Liver (tissue), 9 donors: ENCODE data around the gene MICAL2. TPM values are rescaled to one million over a fixed set of nuclear protein-coding genes. Genes with fewer than 3 reads are reported as not detected.

Experiments used
- DNase-seq: peaks from one replicate; pipeline ENCODE4 v3.0.0-alpha.2; 2017; ENCODE audit warnings: low spot score
- H3K27ac ChIP-seq, 2 donors: one replicate each; pipeline ENCODE4 v1.7.0; 2013; ENCODE audit warnings: inconsistent platforms in 2 of 2, low read length in 2 of 2, control low read depth in 1 of 2, low read depth in 1 of 2, mild to moderate bottlenecking in 1 of 2
- H3K27me3 ChIP-seq, 4 donors: one replicate each; pipeline versions ENCODE4 v1.6.1 to v1.7.0; 2013; ENCODE audit warnings: low read length in 3 of 4, inconsistent platforms in 1 of 4, mild to moderate bottlenecking in 1 of 4, moderate library complexity in 1 of 4; ENCODE audit not compliant: control insufficient read depth in 4 of 4, insufficient read depth in 4 of 4
- H3K36me3 ChIP-seq, 4 donors: one replicate each; pipeline versions ENCODE4 v1.6.1 to v1.7.0; 2013; ENCODE audit warnings: low read length in 3 of 4, mild to moderate bottlenecking in 3 of 4, low read depth in 1 of 4, moderate library complexity in 1 of 4; ENCODE audit not compliant: control insufficient read depth in 4 of 4, insufficient read depth in 3 of 4
- H3K4me1 ChIP-seq, 4 donors: one replicate each; pipeline versions ENCODE4 v1.6.1 to v1.7.0; 2013; ENCODE audit warnings: low read length in 3 of 4, mild to moderate bottlenecking in 3 of 4, moderate library complexity in 1 of 4; ENCODE audit not compliant: control insufficient read depth in 4 of 4, insufficient read depth in 4 of 4
- H3K4me3 ChIP-seq, 3 donors: one replicate each; pipeline versions ENCODE4 v1.6.1 to v1.7.0; 2013; ENCODE audit warnings: low read length in 3 of 3, control low read depth in 1 of 3, low read depth in 1 of 3, mild to moderate bottlenecking in 1 of 3
- H3K9ac ChIP-seq, 2 donors: one replicate each; pipeline ENCODE4 v1.7.0; 2013; ENCODE audit warnings: low read length in 2 of 2, mild to moderate bottlenecking in 2 of 2, moderate library complexity in 2 of 2, control low read depth in 1 of 2, low read depth in 1 of 2
- H3K9me3 ChIP-seq, 4 donors: one replicate each; pipeline versions ENCODE4 v1.6.1 to v1.7.0; 2013; ENCODE audit warnings: low read length in 3 of 4; ENCODE audit not compliant: control insufficient read depth in 4 of 4
- ATF3 ChIP-seq: IDR thresholded peaks from 2 replicates; pipeline ENCODE4 v1.6.1; 2016; ENCODE audit warnings: antibody characterized with exemption
- CTCF ChIP-seq: fragments of 150-350 bp; IDR thresholded peaks from 2 replicates; pipeline ENCODE4 v1.5.1; 2017; ENCODE audit warnings: improper control_type of control experiment, low read depth, low read length; ENCODE audit not compliant: missing input control
- EGR1 ChIP-seq, 2 donors: IDR thresholded peaks; 2 replicates each; pipeline ENCODE4 v1.6.1; 2016 to 2018; ENCODE audit warnings: antibody characterized with exemption in 2 of 2, low read depth in 2 of 2
- FOXA1 ChIP-seq: IDR thresholded peaks from 2 replicates; pipeline ENCODE4 v1.6.1; 2016; ENCODE audit warnings: antibody characterized with exemption
- FOXA2 ChIP-seq: IDR thresholded peaks from 2 replicates; pipeline ENCODE4 v1.6.1; 2016; ENCODE audit warnings: antibody characterized with exemption
- GABPA ChIP-seq, 2 donors: IDR thresholded peaks in 1 of 2; conservative IDR thresholded peaks in 1 of 2; 2 replicates each; pipeline ENCODE4 v1.6.1; 2016; ENCODE audit warnings: antibody characterized with exemption in 2 of 2, mild to moderate bottlenecking in 1 of 2, moderate library complexity in 1 of 2
- HNF4A ChIP-seq, 2 donors: conservative IDR thresholded peaks; 2 replicates each; pipeline ENCODE4 v1.6.1; 2016; ENCODE audit warnings: antibody characterized with exemption in 2 of 2, mild to moderate bottlenecking in 2 of 2
- HNF4G ChIP-seq: IDR thresholded peaks from 2 replicates; pipeline ENCODE4 v1.6.1; 2016; ENCODE audit warnings: antibody characterized with exemption
- JUND ChIP-seq, 2 donors: IDR thresholded peaks; 2 replicates each; pipeline ENCODE4 v1.6.1; 2016; ENCODE audit warnings: antibody characterized with exemption in 2 of 2
- MAX ChIP-seq: IDR thresholded peaks from 2 replicates; pipeline ENCODE4 v1.6.1; 2016; ENCODE audit warnings: antibody characterized with exemption
- NR2F2 ChIP-seq: IDR thresholded peaks from 2 replicates; pipeline ENCODE4 v1.6.1; 2016; ENCODE audit warnings: antibody characterized with exemption
- RAD21 ChIP-seq, 2 donors: IDR thresholded peaks; 2 replicates each; pipeline ENCODE4 v1.6.1; 2016; ENCODE audit warnings: antibody characterized with exemption in 2 of 2, mild to moderate bottlenecking in 2 of 2
- REST ChIP-seq: IDR thresholded peaks from 2 replicates; pipeline ENCODE4 v1.6.1; 2016; ENCODE audit warnings: antibody characterized with exemption, mild to moderate bottlenecking
- RXRA ChIP-seq, 2 donors: IDR thresholded peaks; 2 replicates each; pipeline ENCODE4 v1.6.1; 2017 to 2018; ENCODE audit warnings: antibody characterized with exemption in 2 of 2, mild to moderate bottlenecking in 1 of 2
- SP1 ChIP-seq: IDR thresholded peaks from 2 replicates; pipeline ENCODE4 v1.6.1; 2018; ENCODE audit warnings: antibody characterized with exemption, mild to moderate bottlenecking
- TAF1 ChIP-seq: conservative IDR thresholded peaks from 2 replicates; pipeline ENCODE4 v1.6.1; 2016; ENCODE audit warnings: antibody characterized with exemption, mild to moderate bottlenecking
- YY1 ChIP-seq: IDR thresholded peaks from 2 replicates; pipeline ENCODE4 v1.6.1; 2016; ENCODE audit warnings: antibody characterized with exemption, mild to moderate bottlenecking
- ZBTB33 ChIP-seq: IDR thresholded peaks from 2 replicates; pipeline ENCODE4 v1.6.1; 2016; ENCODE audit warnings: antibody characterized with exemption
- WGBS: extraction: QIAGEN DNeasy Blood & Tissue Kit; methylation state at CpG from one replicate; pipeline ENCODE4 v1.1.7; 2013; 5-methylcytosine and 5-hydroxymethylcytosine counted together
- polyA plus RNA-seq, 2 donors: library from polyadenylated mRNA; stranded (reverse) in 1 of 2; unstranded in 1 of 2; fragments of 200-250 nt in 1 of 2; fragments of >200 nt in 1 of 2; fragmentation: Nextera tagmentation in 1 of 2; extraction: Ambion mirVana in 1 of 2; gene quantifications; one replicate each; pipeline versions ENCODE4 v1.2.1 to v1.2.3, GENCODE V29; 2013 to 2015
- total RNA-seq, 2 donors: library from RNA; depleted of rRNA; stranded (reverse); fragments of >200 nt; gene quantifications; one replicate each; pipeline ENCODE4 v1.2.3, GENCODE V29; 2014
- donor health status: healthy.
- donor health status: healthy.
- donor health status: healthy.
- donor health status: healthy.
- donor health status: healthy.

MICAL2 gene
- total and polyA plus RNA-seq, 4 donors, result 17.5 to 113 (median 42.9) TPM

- no peaks in the 10 kb centered on the region for H3K9me3 ChIP-seq
- 59% methylated on average over 2 of the region's 2 CpGs for WGBS
- H3K36me3 ChIP-seq, result peaks cover 0 to 2% (median 0%) of the 10 kb centered on the region in 4 donors
- peak overlapping the region; percentile 4 to 11 for H3K27ac ChIP-seq
- no peaks in the 10 kb centered on the region for H3K27me3 ChIP-seq
- H3K9ac ChIP-seq, result no peak overlapping the region
- no peak for DNase-seq
- TF ChIP-seq JUND (IDR thresholded peaks at IDR 0.05), result no peak
- no peak for TF ChIP-seq FOXA1
- no peak for TF ChIP-seq RXRA (IDR thresholded peaks at IDR 0.05)
- TF ChIP-seq HNF4G, result no peak
- TF ChIP-seq ZBTB33, result no peak
- no peak for TF ChIP-seq NR2F2
- TF ChIP-seq CTCF, result no peak
- no peak for TF ChIP-seq MAX
- TF ChIP-seq FOXA2, result no peak
- TF ChIP-seq SP1, result no peak
- no peak for TF ChIP-seq EGR1 (IDR thresholded peaks at IDR 0.05; ENCODE audit: low read depth in 2 of 2)
- no peak for TF ChIP-seq REST
- no peak for TF ChIP-seq YY1
- no peak for TF ChIP-seq RAD21 (IDR thresholded peaks at IDR 0.05)
- no peak for TF ChIP-seq ATF3
- no peak for TF ChIP-seq GABPA (IDR thresholded peaks at IDR 0.05 in 1 of 2, conservative IDR thresholded peaks at IDR 0.05 in 1 of 2)
- TF ChIP-seq HNF4A (conservative IDR thresholded peaks at IDR 0.05), result no peak
- TF ChIP-seq TAF1, result no peak
- peaks cover 5 to 16% (median 7%) of the 10 kb centered on the region in 4 donors for H3K4me1 ChIP-seq
- no peak overlapping the region for H3K4me3 ChIP-seq
These were observed 2.4 kb downstream of the MICAL2 start for GRCh38 chr11:12112750-12113149.
